ENCODE data around the gene CDH26. TPM values are rescaled to one million over a fixed set of nuclear protein-coding genes. Genes with fewer than 3 reads are reported as not detected.

CDH26 gene
- total and polyA plus RNA-seq, 2 experiments from 2014 or later = 0.38 to 1.6 TPM

GRCh38 chr20:59961423-59961822, 3.2 kb downstream of the CDH26 start:
- H3K4me1 ChIP-seq (ENCODE audit: low read depth) = no peaks in the 10 kb centered on the region
- no peak overlapping the region for H3K4me3 ChIP-seq
- no peaks in the 10 kb centered on the region for H3K9me3 ChIP-seq (ENCODE audit: low read depth)
- H3K27ac ChIP-seq = no peak overlapping the region
- DNase-seq (ENCODE audit: low read depth in 1 of 2, low spot score in 1 of 2) = no peak
- no peaks in the 10 kb centered on the region for H3K27me3 ChIP-seq
- no peaks in the 10 kb centered on the region for H3K36me3 ChIP-seq
- TF ChIP-seq, protein P1, sequence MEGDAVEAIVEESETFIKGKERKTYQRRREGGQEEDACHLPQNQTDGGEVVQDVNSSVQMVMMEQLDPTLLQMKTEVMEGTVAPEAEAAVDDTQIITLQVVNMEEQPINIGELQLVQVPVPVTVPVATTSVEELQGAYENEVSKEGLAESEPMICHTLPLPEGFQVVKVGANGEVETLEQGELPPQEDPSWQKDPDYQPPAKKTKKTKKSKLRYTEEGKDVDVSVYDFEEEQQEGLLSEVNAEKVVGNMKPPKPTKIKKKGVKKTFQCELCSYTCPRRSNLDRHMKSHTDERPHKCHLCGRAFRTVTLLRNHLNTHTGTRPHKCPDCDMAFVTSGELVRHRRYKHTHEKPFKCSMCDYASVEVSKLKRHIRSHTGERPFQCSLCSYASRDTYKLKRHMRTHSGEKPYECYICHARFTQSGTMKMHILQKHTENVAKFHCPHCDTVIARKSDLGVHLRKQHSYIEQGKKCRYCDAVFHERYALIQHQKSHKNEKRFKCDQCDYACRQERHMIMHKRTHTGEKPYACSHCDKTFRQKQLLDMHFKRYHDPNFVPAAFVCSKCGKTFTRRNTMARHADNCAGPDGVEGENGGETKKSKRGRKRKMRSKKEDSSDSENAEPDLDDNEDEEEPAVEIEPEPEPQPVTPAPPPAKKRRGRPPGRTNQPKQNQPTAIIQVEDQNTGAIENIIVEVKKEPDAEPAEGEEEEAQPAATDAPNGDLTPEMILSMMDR (IDR thresholded peaks at IDR 0.05; ENCODE audit: low read depth, low read length) = no peak

DNA sequence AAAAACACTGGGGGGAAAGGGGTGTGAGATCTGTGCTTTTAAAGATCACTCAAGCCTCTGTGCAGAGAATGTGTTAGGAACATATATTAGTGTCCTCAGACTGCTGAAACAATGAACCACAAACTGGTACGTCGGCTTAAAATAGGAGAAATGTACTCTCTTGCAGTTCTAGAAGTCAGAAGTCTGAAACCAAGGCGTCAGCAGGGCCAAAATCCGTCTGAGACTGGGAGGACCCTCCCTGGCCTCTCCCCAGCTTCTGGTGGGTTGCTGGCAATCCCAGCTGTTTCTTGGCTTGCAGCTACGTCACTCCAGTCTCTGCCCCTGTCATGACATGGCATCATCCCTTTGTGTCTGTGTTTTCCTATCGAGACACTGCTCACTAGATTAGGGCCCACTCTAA, 3.9 kb downstream of the CDH26 start:
- Histone ChIP-seq H3K9me3 (ENCODE audit: low read depth) (no peaks in the 10 kb centered on the region), H3K4me3 (no peak overlapping the region), H3K36me3 (no peaks in the 10 kb centered on the region), H3K27me3 (no peaks in the 10 kb centered on the region), H3K4me1 (ENCODE audit: low read depth) (no peaks in the 10 kb centered on the region), H3K27ac (no peak overlapping the region)
- TF ChIP-seq, protein P1 (IDR thresholded peaks at IDR 0.05; ENCODE audit: low read depth, low read length) = no peak
- no peak for DNase-seq (ENCODE audit: low read depth in 1 of 2, low spot score in 1 of 2)

- DNase-seq (ENCODE audit: low read depth in 1 of 2, low spot score in 1 of 2) = no peak
- H3K4me3 ChIP-seq = no peak overlapping the region
- H3K4me1 ChIP-seq (ENCODE audit: low read depth) = no peaks in the 10 kb centered on the region
- no peaks in the 10 kb centered on the region for H3K9me3 ChIP-seq (ENCODE audit: low read depth)
- no peaks in the 10 kb centered on the region for H3K36me3 ChIP-seq
- H3K27ac ChIP-seq = no peak overlapping the region
- no peaks in the 10 kb centered on the region for H3K27me3 ChIP-seq
- TF ChIP-seq, protein P1 (IDR thresholded peaks at IDR 0.05; ENCODE audit: low read depth, low read length) = no peak
These were observed 8.2 kb downstream of the CDH26 start for GRCh38 chr20:59966428-59966827.

DNA sequence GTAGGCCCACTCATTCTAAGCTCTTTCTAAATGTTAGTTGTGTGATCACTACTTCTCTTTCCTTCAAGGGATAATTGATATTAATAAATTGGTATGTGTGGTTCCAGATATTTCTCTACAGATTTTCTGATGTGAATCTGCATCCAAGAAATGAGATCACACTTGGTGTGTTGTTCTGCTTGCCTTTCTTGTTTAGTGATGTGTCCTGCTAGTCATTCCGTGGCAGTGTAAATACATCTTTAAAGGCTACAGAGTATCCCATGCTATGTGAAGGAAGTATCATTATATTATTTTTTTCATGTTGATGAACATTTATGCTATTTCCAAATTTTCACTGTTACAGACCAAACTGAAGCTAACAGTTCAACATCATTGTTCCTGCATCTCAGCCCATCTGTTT, 13.2 kb downstream of the CDH26 start:
- TF ChIP-seq, protein P1 (IDR thresholded peaks at IDR 0.05; ENCODE audit: low read depth, low read length) = no peak
- no peaks in the 10 kb centered on the region for H3K9me3 ChIP-seq (ENCODE audit: low read depth)
- H3K4me3 ChIP-seq = no peak overlapping the region
- no peak for DNase-seq (ENCODE audit: low read depth in 1 of 2, low spot score in 1 of 2)
- no peaks in the 10 kb centered on the region for H3K27me3 ChIP-seq
- H3K27ac ChIP-seq = no peak overlapping the region
- no peaks in the 10 kb centered on the region for H3K4me1 ChIP-seq (ENCODE audit: low read depth)
- no peaks in the 10 kb centered on the region for H3K36me3 ChIP-seq

- Histone ChIP-seq H3K4me3 (no peak overlapping the region), H3K27ac (no peak overlapping the region), H3K4me1 (ENCODE audit: low read depth) (no peaks in the 10 kb centered on the region), H3K9me3 (ENCODE audit: low read depth) (no peaks in the 10 kb centered on the region), H3K36me3 (no peaks in the 10 kb centered on the region), H3K27me3 (no peaks in the 10 kb centered on the region)
- TF ChIP-seq, protein P1 (IDR thresholded peaks at IDR 0.05; ENCODE audit: low read depth, low read length) = no peak
- DNase-seq (ENCODE audit: low read depth in 1 of 2, low spot score in 1 of 2) = no peak
These were observed 14.0 kb downstream of the CDH26 start for GRCh38 chr20:59972037-59972801.
